ENCODE results near the gene KLF1. TPM values are rescaled to one million over a fixed set of nuclear protein-coding genes. Genes with fewer than 3 reads are reported as not detected.
"Not testable (repeated sequence)": the region's sequence is repeated elsewhere in the genome, so short reads cannot be mapped to it uniquely, and the experiment has no call there.

KLF1 gene
- total RNA-seq, 6 donors from 2014 or later, result 0.17 to 0.89 (median 0.42) TPM; not detected in 2

GRCh38 chr19:12891553-12892021, 4.6 kb upstream of the KLF1 start:
- peak overlapping the region; percentile 69 to 82 (median 75) for H3K27ac ChIP-seq
- DNase-seq (no peak), ATAC-seq (ENCODE audit: low FRiP score in 2 of 2) (no peak)
- H3K27me3 ChIP-seq, result no peaks in the 10 kb centered on the region
- TF ChIP-seq EP300 (IDR thresholded peaks at IDR 0.05) (no peak), POLR2A (IDR thresholded peaks at IDR 0.05) (no peak), POLR2AphosphoS5 (IDR thresholded peaks at IDR 0.05) (no peak), CTCF (IDR thresholded peaks at IDR 0.05) (no peak)
- 0 to 14% methylated on average over 2 to 26 of the region's 26 CpGs for WGBS, 2 donors
- peaks cover 15 to 22% (median 20%) of the 10 kb centered on the region in 4 donors for H3K4me1 ChIP-seq
- H3K4me3 ChIP-seq, result peak overlapping the region; percentile 67 to 93 (median 87)
- H3K36me3 ChIP-seq, result peaks cover 0 to 30% (median 19%) of the 10 kb centered on the region in 4 donors
- H3K9me3 ChIP-seq, result no peaks in the 10 kb centered on the region

- peak within 1 kb of the TSS; percentile 69 to 82 (median 75) for H3K27ac ChIP-seq
- H3K4me3 ChIP-seq, result peak within 1 kb of the TSS; percentile 67 to 93 (median 87)
- TF ChIP-seq CTCF (IDR thresholded peaks at IDR 0.05) (peak in 1 of 6 experiments; percentile 34), EP300 (IDR thresholded peaks at IDR 0.05) (no peak), POLR2A (IDR thresholded peaks at IDR 0.05) (peak in 3 of 4 donors; percentile 16 to 90 (median 69)), POLR2AphosphoS5 (IDR thresholded peaks at IDR 0.05) (peak; percentile 54 to 89)
- H3K9me3 ChIP-seq, result no peaks in the 10 kb centered on the region
- ATAC-seq (ENCODE audit: low FRiP score in 2 of 2) (peak; percentile 99), DNase-seq (peak; percentile 89 to 98)
- H3K4me1 ChIP-seq, result peaks cover 17 to 27% (median 23%) of the 10 kb centered on the region in 4 donors
- no peaks in the 10 kb centered on the region for H3K27me3 ChIP-seq
- 0 to 1% methylated on average over 34 to 45 of the region's 49 CpGs for WGBS, 2 donors
- peaks cover 0 to 24% (median 13%) of the 10 kb centered on the region in 4 donors for H3K36me3 ChIP-seq
Observed at GRCh38 chr19:12890787-12891552, 4.0 kb upstream of the KLF1 start, which contains the start of gene GCDH. Gene GCDH (plus strand): TSS chr19:12891160. CDS start chr19:12891305, 145 bp downstream.

- H3K4me1 ChIP-seq, result peaks cover 24 to 33% (median 29%) of the 10 kb centered on the region in 4 donors
- H3K4me3 ChIP-seq, result peak overlapping the region in 3 of 4 donors; percentile 67 to 93 (median 82)
- not testable (repeated sequence) for DNase-seq; H3K27me3 ChIP-seq; H3K9me3 ChIP-seq; ATAC-seq (ENCODE audit: low FRiP score in 2 of 2)
- 27 to 35% methylated on average over 10 of the region's 10 CpGs for WGBS, 2 donors
- H3K27ac ChIP-seq, result peak overlapping the region in 3 of 4 donors; percentile 40 to 82 (median 81)
- peak in 1 of 4 donors; percentile 10 for TF ChIP-seq POLR2A (IDR thresholded peaks at IDR 0.05)
- peaks cover 0 to 19% (median 11%) of the 10 kb centered on the region in 4 donors for H3K36me3 ChIP-seq
Observed at GRCh38 chr19:12890299-12890786, 3.3 kb upstream of the KLF1 start.

- Histone ChIP-seq H3K4me3 (no peak overlapping the region), H3K27ac (no peak overlapping the region), H3K9me3 (peaks cover 0 to 8% (median 4%) of the 10 kb centered on the region in 4 donors), H3K36me3 (peaks cover 0 to 2% (median 0%) of the 10 kb centered on the region in 4 donors), H3K4me1 (peaks cover 33 to 44% (median 39%) of the 10 kb centered on the region in 4 donors), H3K27me3 (peaks cover 0 to 6% (median 2%) of the 10 kb centered on the region in 4 donors)
- ATAC-seq (ENCODE audit: low FRiP score in 2 of 2) (no peak), DNase-seq (no peak)
- WGBS, 2 donors, result 72 to 77% methylated on average over 4 to 5 of the region's 5 CpGs
- no peak for TF ChIP-seq POLR2A (IDR thresholded peaks at IDR 0.05)
- TF ChIP-seq POLR2AphosphoS5 (IDR thresholded peaks at IDR 0.05), result no peak
- no peak for TF ChIP-seq EP300 (IDR thresholded peaks at IDR 0.05)
- no peak for TF ChIP-seq CTCF (IDR thresholded peaks at IDR 0.05)
Observed at GRCh38 chr19:12888006-12888603, 1.1 kb upstream of the KLF1 start.

GRCh38 chr19:12886651-12886968, 391 bp downstream of the KLF1 start:
- no peak overlapping the region for H3K27ac ChIP-seq
- H3K36me3 ChIP-seq, result no peaks in the 10 kb centered on the region
- peaks cover 24 to 35% (median 27%) of the 10 kb centered on the region in 4 donors for H3K4me1 ChIP-seq
- no peak for TF ChIP-seq CTCF (IDR thresholded peaks at IDR 0.05)
- no peak for TF ChIP-seq EP300 (IDR thresholded peaks at IDR 0.05)
- TF ChIP-seq POLR2A (IDR thresholded peaks at IDR 0.05), result no peak
- TF ChIP-seq POLR2AphosphoS5 (IDR thresholded peaks at IDR 0.05), result no peak
- H3K27me3 ChIP-seq, result peaks cover 0 to 6% (median 2%) of the 10 kb centered on the region in 4 donors
- no peak overlapping the region for H3K4me3 ChIP-seq
- peaks cover 0 to 8% (median 4%) of the 10 kb centered on the region in 4 donors for H3K9me3 ChIP-seq
- ATAC-seq (ENCODE audit: low FRiP score in 2 of 2), result no peak
- no peak for DNase-seq
- WGBS, 2 donors, result 74 to 80% methylated on average over 5 of the region's 5 CpGs

Measured in upper lobe of left lung (tissue), 6 donors.